ENCODE results near the gene DAP. TPM values are rescaled to one million over a fixed set of nuclear protein-coding genes. Genes with fewer than 3 reads are reported as not detected.

Gene DAP
- total and polyA plus RNA-seq, 10 of the 15 experiments (the other 5 are each of a cell fraction or from before 2014, with no cell fraction given) = 12.9 to 130 (median 49.9) TPM

GRCh38 chr5:10674582-10674981 is 86.5 kb downstream of the DAP start (continued):
- no peak for TF ChIP-seq SIX5 (IDR thresholded peaks at IDR 0.05; ENCODE audit: low read depth, low read length, severe bottlenecking)
- no peak for TF ChIP-seq SMARCA5 (IDR thresholded peaks at IDR 0.05)
- no peak for TF ChIP-seq ZZZ3 (IDR thresholded peaks at IDR 0.05; ENCODE audit: control insufficient read depth, insufficient read length, low read depth)
- TF ChIP-seq IKZF1 (conservative IDR thresholded peaks at IDR 0.05) = no peak
- no peak for TF ChIP-seq SREBF1 (IDR thresholded peaks at IDR 0.05; ENCODE audit: low read length)
- no peak for TF ChIP-seq RELB (IDR thresholded peaks at IDR 0.05; ENCODE audit: low read depth)
- no peak for TF ChIP-seq POLR2AphosphoS2 (IDR thresholded peaks at IDR 0.05; ENCODE audit: low read depth, low read length)
- no peak for TF ChIP-seq SREBF2 (IDR thresholded peaks at IDR 0.05; ENCODE audit: low read length)
- TF ChIP-seq ZNF274 (IDR thresholded peaks at IDR 0.05; ENCODE audit: insufficient read depth, insufficient read length) = no peak
- no peak for TF ChIP-seq NRF1 (conservative IDR thresholded peaks at IDR 0.05; ENCODE audit: low read depth, low read length)
- no peak for TF ChIP-seq BHLHE40 (IDR thresholded peaks at IDR 0.05; ENCODE audit: borderline replicate concordance in 1 of 2, low read depth in 2 of 2, low read length in 1 of 2)

- ChIA-PET SMC1A (ENCODE audit: uncharacterized antibody, unreplicated experiment) (interaction anchor here (1.0 kb wide), 2 partner anchors 11 to 221 kb away, joined by 3 read pairs; no protein-coding TSS in a partner anchor), CTCF (no interaction called here), RAD21 (ENCODE audit: unreplicated experiment) (no interaction called here), POLR2A (no interaction called here)
- no peak overlapping the region for H3K4me3 ChIP-seq
- no peaks in the 10 kb centered on the region for H4K20me1 ChIP-seq (ENCODE audit: control insufficient read depth, insufficient read depth)
- H3K9ac ChIP-seq (ENCODE audit: control insufficient read depth, insufficient read depth, low read length) = no peak overlapping the region
- no peak overlapping the region for H3K4me2 ChIP-seq (ENCODE audit: control insufficient read depth, insufficient read depth)
- in situ Hi-C loops (cut with MboI) = no loop called here
- H3K27ac ChIP-seq (ENCODE audit: control insufficient read depth, insufficient read depth) = no peak overlapping the region
- intact Hi-C loops (cut with micrococcal nuclease; ENCODE audit: unreplicated experiment) = no loop called here
- no peak overlapping the region for H2AFZ ChIP-seq (ENCODE audit: control insufficient read depth, low read depth, low read length)
- FAIRE-seq = no peak
- 82% methylated on average over 11 of the region's 11 CpGs for WGBS (ENCODE audit: insufficient coverage, insufficient replicate concordance, low lambda C conversion rate, missing lambda C conversion rate)
- H3K27me3 ChIP-seq (replicated peaks in 1 of 2; ENCODE audit: control insufficient read depth in 2 of 2, insufficient read depth in 2 of 2, low read length in 1 of 2) = no peaks in the 10 kb centered on the region
- TF ChIP-seq IKZF1 (conservative IDR thresholded peaks at IDR 0.05) = no peak
- TF ChIP-seq MLLT1 (IDR thresholded peaks at IDR 0.05) = no peak
- TF ChIP-seq NKRF (conservative IDR thresholded peaks at IDR 0.05) = no peak
- no peak for TF ChIP-seq POLR2A (IDR thresholded peaks at IDR 0.05; ENCODE audit: low read depth, low read length)
- TF ChIP-seq SIN3A (IDR thresholded peaks at IDR 0.05; ENCODE audit: low read depth, low read length) = no peak
- TF ChIP-seq STAT3 (IDR thresholded peaks at IDR 0.05; ENCODE audit: low read depth, low read length) = no peak
- TF ChIP-seq IRF5 (IDR thresholded peaks at IDR 0.05; ENCODE audit: borderline replicate concordance) = no peak
- no peaks in the 10 kb centered on the region for H3K4me1 ChIP-seq (ENCODE audit: control insufficient read depth, insufficient read depth, low read length)
- no peak for DNase-seq (ENCODE audit: low read depth, low spot score)
- H3K9me3 ChIP-seq (replicated peaks; ENCODE audit: control insufficient read depth, insufficient read depth, low read length) = no peaks in the 10 kb centered on the region; the same call in 2 of the 3 replicates
- no TSS peak for BruUV-seq (replicated peaks)
- ATAC-seq = no peak
- no peaks in the 10 kb centered on the region for H3K79me2 ChIP-seq (ENCODE audit: control insufficient read depth, insufficient read depth, low read length)
- H3K36me3 ChIP-seq (ENCODE audit: control insufficient read depth in 2 of 2, insufficient read depth in 2 of 2, low read length in 1 of 2) = peaks cover 0 to 9% of the 10 kb centered on the region in 2 experiments; a peak in 2 of 4 replicates
Measured at GRCh38 chr5:10674096-10674495, 86.9 kb downstream of the DAP start.

Measured in GM12878 (cell line).